ENCODE data around the gene CCKAR.

CCKAR gene

GRCh38 chr4:26490960-26491284 lies 638 bp upstream of the CCKAR start:
- DNase-seq (ENCODE audit: low spot score) = no peak

GRCh38 chr4:26489101-26489985 lies 941 bp downstream of the CCKAR start:
- DNase-seq (ENCODE audit: low spot score) = no peak

- DNase-seq (ENCODE audit: low spot score) = no peak
Measured at GRCh38 chr4:26485684-26486083, 4.6 kb downstream of the CCKAR start.

- DNase-seq (ENCODE audit: low spot score) = no peak
Measured at GRCh38 chr4:26484516-26484915, 5.8 kb downstream of the CCKAR start.

GRCh38 chr4:26484032-26484515 lies 6.2 kb downstream of the CCKAR start:
- no peak for DNase-seq (ENCODE audit: low spot score)

- no peak for DNase-seq (ENCODE audit: low spot score)
Measured at GRCh38 chr4:26482508-26483462, 7.5 kb downstream of the CCKAR start.

GRCh38 chr4:26478330-26478729 lies 12.0 kb downstream of the CCKAR start:
- DNase-seq (ENCODE audit: low spot score) = no peak

GRCh38 chr4:26476545-26476944 lies 13.7 kb downstream of the CCKAR start:
- no peak for DNase-seq (ENCODE audit: low spot score)

- DNase-seq (ENCODE audit: low spot score) = no peak
Measured at GRCh38 chr4:26475716-26476115, 14.6 kb downstream of the CCKAR start.

GRCh38 chr4:26474551-26474950 lies 15.7 kb downstream of the CCKAR start:
- DNase-seq (ENCODE audit: low spot score) = no peak

- no peak for DNase-seq (ENCODE audit: low spot score)
Measured at GRCh38 chr4:26473893-26474292, 16.4 kb downstream of the CCKAR start.

- DNase-seq (ENCODE audit: low spot score) = no peak
Measured at GRCh38 chr4:26471890-26472289, 18.4 kb downstream of the CCKAR start.

- DNase-seq (ENCODE audit: low spot score) = no peak
Measured at GRCh38 chr4:26468977-26469376, 21.3 kb downstream of the CCKAR start.

- DNase-seq (ENCODE audit: low spot score) = no peak
Measured at GRCh38 chr4:26468283-26468949, 21.9 kb downstream of the CCKAR start.

GRCh38 chr4:26467724-26468123 lies 22.6 kb downstream of the CCKAR start:
- no peak for DNase-seq (ENCODE audit: low spot score)

GRCh38 chr4:26466578-26467270 lies 23.6 kb downstream of the CCKAR start:
- DNase-seq (ENCODE audit: low spot score) = no peak

GRCh38 chr4:26464420-26465095 lies 25.7 kb downstream of the CCKAR start:
- no peak for DNase-seq (ENCODE audit: low spot score)

- DNase-seq (ENCODE audit: low spot score) = no peak
Measured at GRCh38 chr4:26463386-26463785, 26.9 kb downstream of the CCKAR start.

GRCh38 chr4:26462874-26463273 lies 27.4 kb downstream of the CCKAR start:
- no peak for DNase-seq (ENCODE audit: low spot score)

GRCh38 chr4:26459756-26460530 lies 30.3 kb downstream of the CCKAR start:
- DNase-seq (ENCODE audit: low spot score) = no peak

All from ecto neural progenitor cell (in vitro differentiated cells).